H1 (cell line): ENCODE results near the gene CASP3. TPM values are rescaled to one million over a fixed set of nuclear protein-coding genes. Genes with fewer than 3 reads are reported as not detected.

Experiments
- CTCF ChIA-PET: fragments of 300-600 bp; sonication (Branson Sonifier 250); formaldehyde crosslinking; loops from one replicate; lab custom pipeline; 2021; ENCODE audit not compliant: partially characterized antibody; lab: Charles Lee
- POLR2A ChIA-PET: fragments of 300-600 bp; sonication (Branson Sonifier 250); formaldehyde crosslinking; loops from one replicate; lab custom pipeline; 2021; ENCODE audit warnings: inconsistent platforms; ENCODE audit not compliant: partially characterized antibody; lab: Charles Lee
- DNase-seq, 2 experiments: peaks; one replicate each; pipeline versions ENCODE4 v3.0.0 to v3.0.0-alpha.2; 2010 to 2022; ENCODE audit warnings: low spot score in 2 of 2, low read depth in 1 of 2, mixed read lengths in 1 of 2
- FAIRE-seq: peaks from 2 replicates; lab custom pipeline; 2011; peaks lifted over from hg19 to GRCh38; lab: Jason Lieb, UNC
- H2AFZ ChIP-seq: 2 replicates; pipeline ENCODE4 v1.8.1; 2012; ENCODE audit warnings: low read length, inconsistent platforms
- H2AK5ac ChIP-seq: 2 replicates; pipeline ENCODE4 v1.6.1; 2013; ENCODE audit warnings: low read depth, low read length
- H2BK120ac ChIP-seq: replicated peaks from 2 replicates; pipeline ENCODE3; 2013; ENCODE audit warnings: low read depth, low read length, inconsistent platforms
- H2BK12ac ChIP-seq: 2 replicates; pipeline ENCODE4 v1.6.1; 2013; ENCODE audit warnings: low read depth, low read length
- H2BK15ac ChIP-seq: 2 replicates; pipeline ENCODE4 v1.6.1; 2013; ENCODE audit warnings: low read length
- H2BK20ac ChIP-seq: 2 replicates; pipeline ENCODE4 v1.6.1; 2013; ENCODE audit warnings: low read length
- H2BK5ac ChIP-seq: 2 replicates; pipeline ENCODE4 v1.6.1; 2013; ENCODE audit warnings: low read depth, low read length
- H3K14ac ChIP-seq: 2 replicates; pipeline ENCODE4 v1.6.1; 2013; ENCODE audit warnings: inconsistent platforms; ENCODE audit not compliant: insufficient read length
- H3K18ac ChIP-seq: 2 replicates; pipeline ENCODE4 v1.6.1; 2013; ENCODE audit warnings: low read length; ENCODE audit errors: extremely low read depth
- H3K23ac ChIP-seq: 2 replicates; pipeline ENCODE4 v1.6.1; 2013; ENCODE audit warnings: inconsistent platforms; ENCODE audit not compliant: insufficient read length
- H3K23me2 ChIP-seq: 2 replicates; pipeline ENCODE4 v1.6.1; 2013; ENCODE audit warnings: low read depth, low read length
- H3K27ac ChIP-seq: 2 replicates; pipeline ENCODE4 v1.6.1; 2011; ENCODE audit warnings: low read depth, low read length, inconsistent platforms
- H3K27me3 ChIP-seq, 4 experiments: replicated peaks in 1 of 4; 1 replicate in 1 of 4; 2 replicates in 3 of 4; pipeline versions ENCODE4 v1.6.1 to v1.8.1; 2011 to 2013; ENCODE audit warnings: low read length in 3 of 4, mild to moderate bottlenecking in 3 of 4, inconsistent platforms in 2 of 4, mixed read lengths in 2 of 4, moderate library complexity in 1 of 4; ENCODE audit not compliant: control insufficient read depth in 3 of 4, insufficient read depth in 3 of 4; ENCODE audit errors: extremely low read depth in 1 of 4
- H3K36me3 ChIP-seq, 4 experiments: 2 replicates each; pipeline versions ENCODE4 v1.6.1 to v1.8.1; 2011 to 2013; ENCODE audit warnings: mild to moderate bottlenecking in 4 of 4, low read length in 3 of 4, moderate library complexity in 2 of 4, control low read depth in 1 of 4, inconsistent platforms in 1 of 4; ENCODE audit not compliant: insufficient read depth in 4 of 4, control insufficient read depth in 2 of 4
- H3K4ac ChIP-seq: replicated peaks from 2 replicates; pipeline ENCODE3; 2013; ENCODE audit warnings: low read length, low read depth, mixed read lengths, inconsistent platforms; ENCODE audit not compliant: insufficient read length
- H3K4me1 ChIP-seq, 4 experiments: replicated peaks in 1 of 4; 1 replicate in 1 of 4; 2 replicates in 3 of 4; pipeline versions ENCODE4 v1.6.1 to v1.8.1; 2011 to 2013; ENCODE audit warnings: low read length in 3 of 4, inconsistent platforms in 2 of 4, mixed read lengths in 1 of 4; ENCODE audit not compliant: insufficient read depth in 4 of 4, control insufficient read depth in 3 of 4
- H3K4me2 ChIP-seq, 2 experiments: 2 replicates each; pipeline versions ENCODE4 v1.6.1 to v1.8.1; 2011 to 2013; ENCODE audit warnings: low read depth in 2 of 2, low read length in 2 of 2, control low read depth in 1 of 2, inconsistent platforms in 1 of 2, mild to moderate bottlenecking in 1 of 2; ENCODE audit not compliant: insufficient read depth in 1 of 2
- H3K4me3 ChIP-seq, 4 experiments: fragments of 200-600, 300-600 bp in 1 of 4; sonication (generic), shearing (Covaris generic), sonication (Bioruptor Twin) in 1 of 4; 2 replicates each; pipeline versions ENCODE4 v1.5.1 to v1.8.1; 2011 to 2016; ENCODE audit warnings: low read length in 4 of 4, low read depth in 3 of 4, control low read depth in 2 of 4, inconsistent platforms in 2 of 4, mild to moderate bottlenecking in 2 of 4, mixed read lengths in 1 of 4, moderate library complexity in 1 of 4; ENCODE audit not compliant: insufficient read depth in 2 of 4; ENCODE audit errors: extremely low read depth in 1 of 4
- H3K56ac ChIP-seq: replicated peaks from 2 replicates; pipeline ENCODE3; 2013; ENCODE audit warnings: low read depth, mild to moderate bottlenecking, mixed read lengths, low read length, inconsistent platforms; ENCODE audit not compliant: insufficient read length
- H3K79me1 ChIP-seq: 2 replicates; pipeline ENCODE4 v1.6.1; 2013; ENCODE audit warnings: low read depth, low read length, control low read depth
- H3K79me2 ChIP-seq, 2 experiments: 2 replicates each; pipeline versions ENCODE4 v1.6.1 to v1.8.1; 2012 to 2013; ENCODE audit warnings: low read length in 2 of 2, mild to moderate bottlenecking in 2 of 2, inconsistent platforms in 1 of 2; ENCODE audit not compliant: insufficient read depth in 2 of 2, control insufficient read depth in 1 of 2
- H3K9ac ChIP-seq, 4 experiments: replicated peaks in 1 of 4; 1 replicate in 1 of 4; 2 replicates in 3 of 4; pipeline versions ENCODE4 v1.6.1 to v1.8.1; 2011 to 2013; ENCODE audit warnings: low read depth in 3 of 4, low read length in 3 of 4, control low read depth in 2 of 4, mild to moderate bottlenecking in 2 of 4, moderate library complexity in 2 of 4, inconsistent platforms in 1 of 4; ENCODE audit errors: extremely low read depth in 1 of 4
- H3K9me3 ChIP-seq, 2 experiments: 2 replicates each; pipeline versions ENCODE4 v1.6.1 to v1.8.1; 2012 to 2013; ENCODE audit warnings: mild to moderate bottlenecking in 2 of 2, moderate library complexity in 2 of 2, control low read depth in 1 of 2, inconsistent platforms in 1 of 2, low read depth in 1 of 2, low read length in 1 of 2, mixed read lengths in 1 of 2; ENCODE audit not compliant: insufficient read depth in 2 of 2
- H4K20me1 ChIP-seq, 2 experiments: replicated peaks in 1 of 2; 2 replicates each; pipeline versions ENCODE3 to v1.8.1; 2011 to 2013; ENCODE audit warnings: inconsistent platforms in 2 of 2, low read length in 2 of 2, mild to moderate bottlenecking in 1 of 2; ENCODE audit not compliant: insufficient read depth in 2 of 2, control insufficient read depth in 1 of 2
- H4K5ac ChIP-seq: 2 replicates; pipeline ENCODE4 v1.6.1; 2013; ENCODE audit warnings: low read length, low read depth, mixed read lengths, inconsistent platforms; ENCODE audit not compliant: insufficient read length
- H4K8ac ChIP-seq: 2 replicates; pipeline ENCODE4 v1.8.0; 2013; ENCODE audit warnings: mild to moderate bottlenecking, moderate library complexity, low read length, inconsistent platforms; ENCODE audit not compliant: insufficient read depth; ENCODE audit errors: extremely low read depth
- H4K91ac ChIP-seq: replicated peaks from 2 replicates; pipeline ENCODE3; 2013; ENCODE audit warnings: low read length, mixed read lengths, inconsistent platforms; ENCODE audit not compliant: insufficient read length
- EZH2 ChIP-seq: fragments of 200-600 bp; sonication (generic); IDR thresholded peaks from 2 replicates; pipeline ENCODE4 v1.7.1; 2012; ENCODE audit warnings: low read depth, mild to moderate bottlenecking, moderate library complexity, low read length, inconsistent platforms; ENCODE audit not compliant: severe bottlenecking
- NANOG ChIP-seq: IDR thresholded peaks from 2 replicates; pipeline ENCODE4 v1.6.1; 2011; ENCODE audit warnings: low read length, low read depth, mild to moderate bottlenecking, inconsistent platforms; ENCODE audit not compliant: insufficient read depth, poor library complexity, severe bottlenecking
- TCF12 ChIP-seq: IDR thresholded peaks from 2 replicates; pipeline ENCODE4 v1.6.1; 2011; ENCODE audit warnings: low read depth, mild to moderate bottlenecking, low read length
- WGBS, 2 experiments: shearing (Covaris generic) in 1 of 2; methylation state at CpG; one replicate each; pipeline versions ENCODE4 v1.1.6 to v1.1.7; 2013 to 2015; ENCODE audit warnings: low lambda C conversion rate in 2 of 2, mixed read lengths in 2 of 2, inconsistent platforms in 1 of 2, low coverage in 1 of 2, missing lambda C conversion rate in 1 of 2; ENCODE audit not compliant: insufficient replicate concordance in 2 of 2, insufficient coverage in 1 of 2, insufficient read length in 1 of 2; ENCODE audit errors: extremely low coverage in 1 of 2, missing lambda C conversion rate in 1 of 2; 5-methylcytosine and 5-hydroxymethylcytosine counted together
- polyA plus RNA-seq, 7 experiments: library from polyadenylated mRNA; depleted of rRNA in 3 of 7; stranded (reverse) in 5 of 7; unstranded in 2 of 7; fragments of >200 nt in 5 of 7; fragments of 200-250 nt in 2 of 7; gene quantifications; 1 replicate in 5 of 7; 2 replicates in 1 of 7; 4 replicates in 1 of 7; pipeline versions ENCODE4 v1.2.1 to v1.2.3, GENCODE V29; 2011 to 2013; ENCODE audit warnings: missing spikeins in 2 of 7, mixed read lengths in 2 of 7
- total RNA-seq: library from RNA; stranded (reverse); fragmentation: NEBNext Ultra II Directional; extraction: Animal tissue kit (Norgen Biotek cat#: 25700); gene quantifications from 2 replicates; pipeline ENCODE4 v1.2.1, GENCODE V29; 2021

CASP3 gene
- total and polyA plus RNA-seq, 2 of the 8 experiments (the other 6 are each of a cell fraction or from before 2014, with no cell fraction given): 27.8 to 82.5 TPM

DNA sequence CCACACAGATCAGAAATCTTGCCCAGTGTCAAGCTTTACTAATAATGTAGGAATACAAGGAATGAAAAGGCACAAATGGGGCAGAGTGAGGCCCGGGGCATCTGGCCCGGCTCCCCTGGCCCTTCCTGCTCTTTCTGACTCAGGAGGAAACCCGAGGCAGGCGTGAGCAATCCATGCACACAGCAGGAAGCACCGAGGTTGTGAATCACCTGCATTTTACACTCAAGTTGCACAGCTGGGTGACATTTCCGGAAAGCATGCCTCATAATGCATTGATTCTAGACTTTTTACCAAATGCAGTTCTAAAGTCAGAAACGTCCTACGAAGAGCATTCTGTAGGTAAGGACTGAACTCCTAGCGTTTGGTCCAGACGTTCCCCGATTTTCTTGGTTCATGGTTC is 39.2 kb upstream of the CASP3 start:
- no peaks in the 10 kb centered on the region for H4K20me1 ChIP-seq
- H3K56ac ChIP-seq: no peak overlapping the region
- TF ChIP-seq TCF12 (0 out of 2 replicates have a peak, but pooled peaks have one; percentile 9), NANOG (peak; percentile 72), EZH2 (no peak)
- no peak overlapping the region for H3K14ac ChIP-seq
- H2BK12ac ChIP-seq: no peak overlapping the region
- H2BK15ac ChIP-seq: no peak overlapping the region
- no peak overlapping the region for H2BK20ac ChIP-seq
- no peak overlapping the region for H3K27ac ChIP-seq
- peak overlapping the region in 1 of 4 experiments; percentile 15; a peak in 1 of 7 replicates for H3K9ac ChIP-seq
- peaks cover 0 to 11% (median under 1%) of the 10 kb centered on the region in 4 experiments; a peak in 1 of 8 replicates for H3K36me3 ChIP-seq
- 40% methylated on average over 11 of the region's 11 CpGs; no CpG with 5 or more reads in 1 of the 2 experiments for WGBS, 2 experiments
- H2AK5ac ChIP-seq: no peak overlapping the region
- H2BK5ac ChIP-seq: no peak overlapping the region
- no peaks in the 10 kb centered on the region for H3K23me2 ChIP-seq
- CTCF ChIA-PET: interaction anchor here (0.6 to 1.2 kb wide), 2 partner anchors 33 to 121 kb away, joined by 4 read pairs; no protein-coding TSS in a partner anchor
- H3K4ac ChIP-seq: no peak overlapping the region
- H4K5ac ChIP-seq: no peak overlapping the region
- H3K23ac ChIP-seq: no peak overlapping the region
- no peaks in the 10 kb centered on the region for H3K9me3 ChIP-seq
- no peak overlapping the region for H2AFZ ChIP-seq
- H4K91ac ChIP-seq: no peak overlapping the region
- H3K4me2 ChIP-seq: peak overlapping the region in 1 of 2 experiments; percentile 46; a peak in 2 of 4 replicates
- H3K27me3 ChIP-seq: no peaks in the 10 kb centered on the region
- peaks cover 0 to 4% (median 3%) of the 10 kb centered on the region in 4 experiments; a peak in 5 of 7 replicates for H3K4me1 ChIP-seq
- no peaks in the 10 kb centered on the region for H3K79me2 ChIP-seq
- FAIRE-seq (peak; percentile 76), DNase-seq (peak in 1 of 2 experiments; percentile 39)
- H2BK120ac ChIP-seq: no peak overlapping the region
- no peak overlapping the region for H4K8ac ChIP-seq
- no peak overlapping the region for H3K18ac ChIP-seq
- H3K79me1 ChIP-seq: no peaks in the 10 kb centered on the region
- POLR2A ChIA-PET: interaction anchor here (0.9 kb wide), 1 partner anchor 23 kb away, joined by 4 read pairs; no protein-coding TSS in a partner anchor
- no peak overlapping the region for H3K4me3 ChIP-seq
